ENCODE measurements around the gene HSF2. TPM values are rescaled to one million over a fixed set of nuclear protein-coding genes. Genes with fewer than 3 reads are reported as not detected.

HSF2 gene
- total RNA-seq, 4 donors from 2014 or later: 44.2 to 92.1 (median 68.3) TPM

DNA sequence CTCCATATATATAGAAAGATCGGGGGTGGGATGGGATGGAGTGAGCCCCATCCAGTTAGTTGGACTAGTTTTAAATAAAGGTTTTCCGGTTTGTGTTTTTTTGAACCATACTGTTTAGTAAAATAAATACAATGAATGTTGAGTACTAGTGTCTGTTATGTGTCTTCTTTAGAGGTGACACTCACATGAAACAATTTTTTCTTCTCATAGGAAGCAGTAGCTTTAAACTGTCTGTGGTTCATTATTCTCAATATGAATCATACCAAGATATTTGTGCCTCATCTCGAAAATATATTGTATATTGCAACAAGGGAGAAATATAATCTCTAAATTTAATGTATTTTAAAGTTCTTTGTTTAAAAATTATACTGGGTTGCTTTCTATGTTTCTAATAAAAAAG lies 33.4 kb downstream of the HSF2 start:
- Histone ChIP-seq H3K36me3 (peaks cover 0 to 56% of the 10 kb centered on the region in 2 donors), H3K4me1 (peaks cover 13 to 20% of the 10 kb centered on the region in 2 donors), H3K4me3 (no peak overlapping the region), H3K27me3 (no peaks in the 10 kb centered on the region), H3K9me3 (no peaks in the 10 kb centered on the region), H3K27ac (peak overlapping the region in 3 of 4 donors; percentile 47 to 60 (median 54))
- DNase-seq (no peak), ATAC-seq (no peak)
- in situ Hi-C loops (cut with MboI; ENCODE audit: low sequenced_read_pairs in 4 of 4) (no loop called here), intact Hi-C loops (cut with DNase I; ENCODE audit: low total_unique reads) (no loop called here)
- TF ChIP-seq, protein P1, sequence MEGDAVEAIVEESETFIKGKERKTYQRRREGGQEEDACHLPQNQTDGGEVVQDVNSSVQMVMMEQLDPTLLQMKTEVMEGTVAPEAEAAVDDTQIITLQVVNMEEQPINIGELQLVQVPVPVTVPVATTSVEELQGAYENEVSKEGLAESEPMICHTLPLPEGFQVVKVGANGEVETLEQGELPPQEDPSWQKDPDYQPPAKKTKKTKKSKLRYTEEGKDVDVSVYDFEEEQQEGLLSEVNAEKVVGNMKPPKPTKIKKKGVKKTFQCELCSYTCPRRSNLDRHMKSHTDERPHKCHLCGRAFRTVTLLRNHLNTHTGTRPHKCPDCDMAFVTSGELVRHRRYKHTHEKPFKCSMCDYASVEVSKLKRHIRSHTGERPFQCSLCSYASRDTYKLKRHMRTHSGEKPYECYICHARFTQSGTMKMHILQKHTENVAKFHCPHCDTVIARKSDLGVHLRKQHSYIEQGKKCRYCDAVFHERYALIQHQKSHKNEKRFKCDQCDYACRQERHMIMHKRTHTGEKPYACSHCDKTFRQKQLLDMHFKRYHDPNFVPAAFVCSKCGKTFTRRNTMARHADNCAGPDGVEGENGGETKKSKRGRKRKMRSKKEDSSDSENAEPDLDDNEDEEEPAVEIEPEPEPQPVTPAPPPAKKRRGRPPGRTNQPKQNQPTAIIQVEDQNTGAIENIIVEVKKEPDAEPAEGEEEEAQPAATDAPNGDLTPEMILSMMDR (IDR thresholded peaks at IDR 0.05 in 4 of 5, conservative IDR thresholded peaks at IDR 0.05 in 1 of 5): no peak
- no peak for TF ChIP-seq POLR2A (IDR thresholded peaks at IDR 0.05)

DNA sequence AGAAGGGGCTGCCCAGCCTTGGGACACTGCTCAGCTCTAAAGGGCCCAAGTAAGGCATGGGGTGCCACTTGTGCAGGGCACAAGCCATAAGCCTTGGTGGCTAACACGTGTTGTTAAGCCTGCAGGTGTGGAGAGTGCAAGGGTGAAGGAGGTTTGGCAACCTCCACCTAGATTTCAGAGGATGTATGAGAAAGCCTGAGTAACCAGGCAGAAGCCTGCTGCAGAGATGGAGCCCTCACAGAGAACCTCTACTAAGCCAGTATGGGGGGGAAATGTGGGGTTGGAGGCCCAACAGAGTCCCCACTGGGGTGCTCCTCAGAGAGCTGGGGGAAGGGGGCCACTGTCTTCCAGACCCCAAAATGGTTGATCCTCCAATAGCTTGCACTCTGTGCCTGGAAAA lies 39.5 kb downstream of the HSF2 start:
- in situ Hi-C loops (cut with MboI; ENCODE audit: low sequenced_read_pairs in 4 of 4) (no loop called here), intact Hi-C loops (cut with DNase I; ENCODE audit: low total_unique reads) (no loop called here)
- TF ChIP-seq, protein P1 (IDR thresholded peaks at IDR 0.05 in 4 of 5, conservative IDR thresholded peaks at IDR 0.05 in 1 of 5): no peak
- no peak for TF ChIP-seq POLR2A (IDR thresholded peaks at IDR 0.05)
- H3K36me3 ChIP-seq: peaks cover 0 to 67% of the 10 kb centered on the region in 2 donors
- no peaks in the 10 kb centered on the region for H3K9me3 ChIP-seq
- peaks cover 0 to under 1% of the 10 kb centered on the region in 2 donors for H3K4me1 ChIP-seq
- ATAC-seq (no peak), DNase-seq (no peak)
- no peak overlapping the region for H3K4me3 ChIP-seq
- H3K27ac ChIP-seq: no peak overlapping the region
- no peaks in the 10 kb centered on the region for H3K27me3 ChIP-seq

DNA sequence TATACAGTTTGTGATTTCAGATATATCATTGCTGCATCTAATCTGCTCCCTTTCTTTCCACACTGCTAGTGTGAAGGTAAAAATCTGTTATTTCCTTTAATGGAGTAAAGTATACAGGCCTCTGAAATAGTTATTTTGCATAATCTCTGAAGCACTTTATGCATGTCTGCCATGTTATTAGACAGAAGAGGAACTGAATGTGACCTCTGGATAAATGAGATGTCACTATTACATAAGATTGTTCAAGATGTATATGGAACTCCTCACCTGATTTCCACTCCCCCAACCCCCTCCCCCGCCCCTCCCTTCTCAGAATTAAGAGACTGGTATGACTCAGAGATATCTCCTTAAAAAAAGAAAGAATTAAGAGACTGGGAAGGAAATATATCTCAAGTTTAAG lies 45.8 kb downstream of the HSF2 start:
- Histone ChIP-seq H3K9me3 (no peaks in the 10 kb centered on the region), H3K4me1 (no peaks in the 10 kb centered on the region), H3K27me3 (no peaks in the 10 kb centered on the region), H3K36me3 (peaks cover 0 to 79% of the 10 kb centered on the region in 2 donors), H3K27ac (peak overlapping the region in 1 of 4 donors; percentile 20), H3K4me3 (no peak overlapping the region)
- no peak for DNase-seq
- no peak for ATAC-seq
- intact Hi-C loops (cut with DNase I; ENCODE audit: low total_unique reads) (no loop called here), in situ Hi-C loops (cut with MboI; ENCODE audit: low sequenced_read_pairs in 4 of 4) (no loop called here)
- no peak for TF ChIP-seq POLR2A (IDR thresholded peaks at IDR 0.05)
- TF ChIP-seq, protein P1 (IDR thresholded peaks at IDR 0.05 in 4 of 5, conservative IDR thresholded peaks at IDR 0.05 in 1 of 5): no peak

DNA sequence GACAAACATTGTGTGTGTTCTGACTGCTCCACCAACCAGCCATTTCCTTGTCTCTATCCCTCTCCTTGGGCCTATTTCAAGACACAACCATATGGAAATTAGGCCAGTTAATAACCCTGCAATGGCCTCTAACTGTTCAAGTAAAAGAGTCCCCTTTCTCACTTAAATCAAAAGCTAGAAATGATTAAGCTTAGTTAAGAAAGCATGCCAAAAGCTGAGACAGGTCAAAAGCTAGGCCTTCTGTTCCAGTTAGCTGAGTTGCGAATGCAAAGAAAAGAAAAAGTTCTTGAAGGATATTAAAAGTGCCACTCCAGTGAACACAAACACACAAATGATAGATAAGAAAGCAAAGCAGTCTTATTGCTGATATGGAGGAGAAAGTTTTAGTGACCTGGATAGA lies 49.6 kb downstream of the HSF2 start:
- peaks cover 0 to 88% of the 10 kb centered on the region in 2 donors for H3K36me3 ChIP-seq
- intact Hi-C loops (cut with DNase I; ENCODE audit: low total_unique reads): no loop called here

More for the DNA sequence above, 49.6 kb downstream of the HSF2 start:
- DNase-seq: no peak
- Histone ChIP-seq H3K9me3 (no peaks in the 10 kb centered on the region), H3K27me3 (no peaks in the 10 kb centered on the region), H3K4me3 (no peak overlapping the region), H3K4me1 (no peaks in the 10 kb centered on the region), H3K27ac (no peak overlapping the region)
- in situ Hi-C loops (cut with MboI; ENCODE audit: low sequenced_read_pairs in 4 of 4): no loop called here
- no peak for ATAC-seq
- no peak for TF ChIP-seq POLR2A (IDR thresholded peaks at IDR 0.05)
- TF ChIP-seq, protein P1 (IDR thresholded peaks at IDR 0.05 in 4 of 5, conservative IDR thresholded peaks at IDR 0.05 in 1 of 5): no peak
